CD14-positive monocyte (primary cell): ENCODE measurements around the gene DOK5. TPM values are rescaled to one million over a fixed set of nuclear protein-coding genes. Genes with fewer than 3 reads are reported as not detected.

Source experiments
- DNase-seq, 3 donors: peaks; one replicate each; pipeline ENCODE4 v3.0.0-alpha.2; 2011 to 2022
- H2AFZ ChIP-seq: 2 replicates; pipeline ENCODE4 v1.6.0; 2012; ENCODE audit warnings: mild to moderate bottlenecking, low read depth, low read length, inconsistent platforms; ENCODE audit not compliant: insufficient read depth, poor library complexity, severe bottlenecking
- H3K27ac ChIP-seq, 2 donors: 1 replicate in 1 of 2; 2 replicates in 1 of 2; pipeline ENCODE4 v1.5.1; 2012 to 2013; ENCODE audit warnings: low read length in 2 of 2, control low read depth in 1 of 2, inconsistent platforms in 1 of 2, low read depth in 1 of 2, mild to moderate bottlenecking in 1 of 2
- H3K27me3 ChIP-seq, 2 donors: one replicate each; pipeline versions ENCODE4 v1.6.0 to v1.6.1; 2011 to 2013; ENCODE audit warnings: low read length in 2 of 2; ENCODE audit not compliant: control insufficient read depth in 2 of 2, insufficient read depth in 2 of 2
- H3K36me3 ChIP-seq, 2 donors: replicated peaks in 1 of 2; 1 replicate in 1 of 2; 2 replicates in 1 of 2; pipeline versions ENCODE4 v1.5.1 to v1.6.1; 2012 to 2013; ENCODE audit warnings: low read length in 2 of 2, control low read depth in 1 of 2, inconsistent platforms in 1 of 2, mild to moderate bottlenecking in 1 of 2; ENCODE audit not compliant: insufficient read depth in 2 of 2, control insufficient read depth in 1 of 2
- H3K4me1 ChIP-seq, 2 donors: 1 replicate in 1 of 2; 2 replicates in 1 of 2; pipeline versions ENCODE4 v1.5.1 to v1.6.1; 2012 to 2013; ENCODE audit warnings: low read length in 2 of 2, control low read depth in 1 of 2, inconsistent platforms in 1 of 2, mild to moderate bottlenecking in 1 of 2, moderate library complexity in 1 of 2; ENCODE audit not compliant: insufficient read depth in 2 of 2, control insufficient read depth in 1 of 2
- H3K4me2 ChIP-seq: replicated peaks from 2 replicates; pipeline ENCODE3; 2012; ENCODE audit warnings: low read length, moderate library complexity, mild to moderate bottlenecking; ENCODE audit not compliant: poor library complexity, severe bottlenecking; ENCODE audit errors: extremely low read depth
- H3K4me3 ChIP-seq, 3 experiments: fragments of 200-600 bp in 1 of 3; sonication (generic) in 1 of 3; replicated peaks in 1 of 3; 1 replicate in 2 of 3; 2 replicates in 1 of 3; pipeline ENCODE4 v1.5.1; 2011 to 2013; ENCODE audit warnings: low read length in 3 of 3, mild to moderate bottlenecking in 3 of 3, control low read depth in 2 of 3, low read depth in 2 of 3, inconsistent platforms in 1 of 3, moderate library complexity in 1 of 3
- H3K79me2 ChIP-seq: 2 replicates; pipeline ENCODE4 v1.6.0; 2012; ENCODE audit warnings: mild to moderate bottlenecking, control low read depth, inconsistent platforms, low read length, moderate library complexity; ENCODE audit not compliant: insufficient read depth
- H3K9ac ChIP-seq: 2 replicates; pipeline ENCODE4 v1.6.0; 2017; ENCODE audit warnings: low read length, mild to moderate bottlenecking; ENCODE audit not compliant: insufficient read depth, poor library complexity, severe bottlenecking
- H3K9me3 ChIP-seq, 2 donors: replicated peaks in 1 of 2; 1 replicate in 1 of 2; 2 replicates in 1 of 2; pipeline versions ENCODE4 v1.5.1 to v1.6.1; 2012 to 2013; ENCODE audit warnings: low read length in 2 of 2, control low read depth in 1 of 2; ENCODE audit not compliant: control insufficient read depth in 1 of 2, insufficient read depth in 1 of 2
- H4K20me1 ChIP-seq: 2 replicates; pipeline ENCODE4 v1.6.0; 2012; ENCODE audit warnings: mild to moderate bottlenecking, low read length, control low read depth, moderate library complexity; ENCODE audit not compliant: insufficient read depth
- H3K27ac Mint-ChIP-seq, 7 donors: one replicate each; pipeline ENCODE4 v1.8.0; 2020; ENCODE audit warnings: mild to moderate bottlenecking in 7 of 7, mixed read lengths in 7 of 7, moderate library complexity in 6 of 7, inconsistent platforms in 2 of 7
- H3K27me3 Mint-ChIP-seq, 3 donors: one replicate each; pipeline ENCODE4 v1.8.0; 2021 to 2022; ENCODE audit warnings: low read depth in 3 of 3, mild to moderate bottlenecking in 3 of 3, mixed read lengths in 3 of 3, moderate library complexity in 3 of 3, inconsistent platforms in 1 of 3
- H3K36me3 Mint-ChIP-seq, 2 donors: one replicate each; pipeline ENCODE4 v1.8.0; 2020; ENCODE audit warnings: mixed read lengths in 2 of 2, inconsistent platforms in 1 of 2, mild to moderate bottlenecking in 1 of 2
- H3K4me1 Mint-ChIP-seq: one replicate; pipeline ENCODE4 v1.8.0; 2020; ENCODE audit warnings: mild to moderate bottlenecking, mixed read lengths
- H3K4me3 Mint-ChIP-seq, 2 donors: one replicate each; pipeline ENCODE4 v1.8.0; 2020; ENCODE audit warnings: mild to moderate bottlenecking in 2 of 2, mixed read lengths in 2 of 2, moderate library complexity in 1 of 2
- H3K9me3 Mint-ChIP-seq, 7 donors: one replicate each; pipeline ENCODE4 v1.8.0; 2020 to 2022; ENCODE audit warnings: mixed read lengths in 7 of 7, mild to moderate bottlenecking in 6 of 7, moderate library complexity in 6 of 7, inconsistent platforms in 2 of 7
- WGBS: methylation state at CpG from one replicate; pipeline ENCODE4 v1.1.5; 2013; ENCODE audit warnings: missing lambda C conversion rate; ENCODE audit not compliant: insufficient coverage; 5-methylcytosine and 5-hydroxymethylcytosine counted together
- intact Hi-C, 2 donors: fragments of 100-400 bp; cut with micrococcal nuclease; formaldehyde crosslinking; loops; one replicate each; pipeline versions ENCODE4 v1.15.0 to v1.15.1; 2023
- polyA plus RNA-seq, 3 donors: library from polyadenylated mRNA; depleted of rRNA in 1 of 3; unstranded in 2 of 3; stranded (reverse) in 1 of 3; fragments of 300-500 nt in 2 of 3; fragments of >200 nt in 1 of 3; fragmentation: Illumina TruSeq in 2 of 3; gene quantifications; 1 replicate in 2 of 3; 2 replicates in 1 of 3; pipeline ENCODE4 v1.2.3, GENCODE V29; 2012 to 2021
- TF ChIP-seq, protein P1 (sequence below): fragments of 200-600 bp; IDR thresholded peaks from one replicate; pipeline ENCODE4 v1.8.0; 2022; ENCODE audit warnings: antibody characterized with exemption, mild to moderate bottlenecking

Gene DOK5
- polyA plus RNA-seq, 3 donors: not detected

DNA sequence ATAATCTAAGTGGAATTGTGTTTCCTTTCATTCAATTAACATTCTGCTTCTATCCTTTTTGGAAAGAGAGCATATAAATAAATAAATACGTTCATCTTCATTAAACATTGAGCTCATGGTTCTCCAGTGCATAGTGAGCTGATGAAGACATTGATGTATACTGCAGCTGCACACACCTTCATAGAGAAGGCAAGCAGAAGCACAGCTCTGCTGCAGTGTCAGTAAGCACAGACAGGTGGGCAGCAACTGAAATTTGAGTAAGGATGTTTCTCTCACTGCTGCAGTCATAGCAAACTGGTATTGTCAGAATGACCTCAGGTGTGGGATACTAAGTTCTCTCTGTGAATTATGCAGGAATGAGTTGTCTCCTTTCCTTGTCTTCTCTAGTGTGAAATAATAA lies 202.9 kb downstream of the DOK5 start:
- Histone ChIP-seq H3K27ac (no peak overlapping the region), H3K4me2 (no peak overlapping the region), H4K20me1 (no peaks in the 10 kb centered on the region), H3K9me3 (no peaks in the 10 kb centered on the region), H3K4me3 (no peak overlapping the region), H3K79me2 (no peaks in the 10 kb centered on the region), H3K4me1 (no peaks in the 10 kb centered on the region), H3K9ac (no peak overlapping the region), H3K27me3 (peaks cover 0 to 2% of the 10 kb centered on the region in 2 donors), H3K36me3 (no peaks in the 10 kb centered on the region), H2AFZ (no peak overlapping the region)
- TF ChIP-seq, protein P1, sequence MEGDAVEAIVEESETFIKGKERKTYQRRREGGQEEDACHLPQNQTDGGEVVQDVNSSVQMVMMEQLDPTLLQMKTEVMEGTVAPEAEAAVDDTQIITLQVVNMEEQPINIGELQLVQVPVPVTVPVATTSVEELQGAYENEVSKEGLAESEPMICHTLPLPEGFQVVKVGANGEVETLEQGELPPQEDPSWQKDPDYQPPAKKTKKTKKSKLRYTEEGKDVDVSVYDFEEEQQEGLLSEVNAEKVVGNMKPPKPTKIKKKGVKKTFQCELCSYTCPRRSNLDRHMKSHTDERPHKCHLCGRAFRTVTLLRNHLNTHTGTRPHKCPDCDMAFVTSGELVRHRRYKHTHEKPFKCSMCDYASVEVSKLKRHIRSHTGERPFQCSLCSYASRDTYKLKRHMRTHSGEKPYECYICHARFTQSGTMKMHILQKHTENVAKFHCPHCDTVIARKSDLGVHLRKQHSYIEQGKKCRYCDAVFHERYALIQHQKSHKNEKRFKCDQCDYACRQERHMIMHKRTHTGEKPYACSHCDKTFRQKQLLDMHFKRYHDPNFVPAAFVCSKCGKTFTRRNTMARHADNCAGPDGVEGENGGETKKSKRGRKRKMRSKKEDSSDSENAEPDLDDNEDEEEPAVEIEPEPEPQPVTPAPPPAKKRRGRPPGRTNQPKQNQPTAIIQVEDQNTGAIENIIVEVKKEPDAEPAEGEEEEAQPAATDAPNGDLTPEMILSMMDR: no peak
- Mint-ChIP-seq H3K27ac (no peak overlapping the region), H3K36me3 (no peaks in the 10 kb centered on the region), H3K27me3 (peaks cover 8 to 15% (median 13%) of the 10 kb centered on the region in 3 donors), H3K4me3 (no peak overlapping the region), H3K4me1 (no peaks in the 10 kb centered on the region), H3K9me3 (peaks cover 0 to 3% (median 0%) of the 10 kb centered on the region in 7 donors)
- no peak for DNase-seq
- no CpG with 5 or more reads among the region's 1 CpG for WGBS
- intact Hi-C loops: loop anchor here in 1 of 2 donors (10.0 kb wide), 1 partner anchor 1667 kb away; no protein-coding TSS in a partner anchor

DNA sequence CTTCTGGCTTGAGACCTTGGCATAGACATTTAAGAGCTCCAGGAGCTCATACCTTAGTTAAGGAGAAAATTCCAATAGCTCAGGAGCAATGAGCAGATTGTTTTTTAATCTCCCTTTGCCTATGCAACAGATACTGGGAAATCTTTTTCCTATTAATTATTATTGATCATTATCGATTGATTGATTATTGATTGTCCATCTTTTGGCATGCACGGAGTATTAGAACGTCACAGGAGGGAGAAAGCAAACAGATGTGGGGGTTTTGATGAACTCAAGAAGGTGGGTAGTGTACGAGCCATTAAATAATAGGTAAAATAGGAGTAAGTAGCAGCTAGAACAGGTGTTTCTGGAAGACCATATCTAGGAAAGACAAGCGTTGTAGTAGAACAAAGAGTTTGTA lies 205.0 kb downstream of the DOK5 start:
- Histone ChIP-seq H3K9ac (no peak overlapping the region), H3K27me3 (peaks cover 0 to 2% of the 10 kb centered on the region in 2 donors), H3K4me2 (no peak overlapping the region), H2AFZ (no peak overlapping the region), H3K4me1 (no peaks in the 10 kb centered on the region), H3K27ac (no peak overlapping the region), H3K4me3 (no peak overlapping the region), H3K9me3 (no peaks in the 10 kb centered on the region), H4K20me1 (no peaks in the 10 kb centered on the region), H3K36me3 (no peaks in the 10 kb centered on the region), H3K79me2 (no peaks in the 10 kb centered on the region)
- Mint-ChIP-seq H3K9me3 (peaks cover 0 to 2% (median 0%) of the 10 kb centered on the region in 7 donors), H3K27me3 (peaks cover 10 to 20% (median 14%) of the 10 kb centered on the region in 3 donors), H3K27ac (no peak overlapping the region), H3K4me1 (no peaks in the 10 kb centered on the region), H3K36me3 (no peaks in the 10 kb centered on the region), H3K4me3 (no peak overlapping the region)
- WGBS: 46% methylated on average over 3 of the region's 5 CpGs
- TF ChIP-seq, protein P1: no peak
- intact Hi-C loops: no loop called here
- no peak for DNase-seq
